ENCODE measurements around the gene DUSP8.

The DUSP8 gene

GRCh38 chr11:1553808-1554594 lies 18.1 kb downstream of the DUSP8 start:
- DNase-seq, result peak; percentile 67

GRCh38 chr11:1549338-1550330 lies 22.4 kb downstream of the DUSP8 start:
- peak; percentile 23 for DNase-seq

- peak; percentile 64 for DNase-seq
Observed at GRCh38 chr11:1548221-1549070, 23.6 kb downstream of the DUSP8 start.

- no peak for DNase-seq
Observed at GRCh38 chr11:1547467-1548098, 24.5 kb downstream of the DUSP8 start.

- peak; percentile 82 for DNase-seq
Observed at GRCh38 chr11:1546536-1547466, 25.3 kb downstream of the DUSP8 start.

- DNase-seq, result peak; percentile 80
Observed at GRCh38 chr11:1546077-1546535, 26.0 kb downstream of the DUSP8 start.

- DNase-seq, result no peak
Observed at GRCh38 chr11:1545432-1545831, 26.6 kb downstream of the DUSP8 start.

- DNase-seq, result no peak
Observed at GRCh38 chr11:1544536-1544935, 27.5 kb downstream of the DUSP8 start.

- no peak for DNase-seq
Observed at GRCh38 chr11:1543606-1544263, 28.3 kb downstream of the DUSP8 start.

- peak; percentile 93 for DNase-seq
Observed at GRCh38 chr11:1542267-1542666, 29.8 kb downstream of the DUSP8 start.

GRCh38 chr11:1541474-1542204 lies 30.4 kb downstream of the DUSP8 start:
- DNase-seq, result no peak

GRCh38 chr11:1540074-1540473 lies 32.0 kb downstream of the DUSP8 start:
- DNase-seq, result no peak

- no peak for DNase-seq
Observed at GRCh38 chr11:1538153-1538552, 33.9 kb downstream of the DUSP8 start.

GRCh38 chr11:1536065-1536843 lies 35.8 kb downstream of the DUSP8 start:
- no peak for DNase-seq

GRCh38 chr11:1534682-1535081 lies 37.4 kb downstream of the DUSP8 start:
- DNase-seq, result no peak

GRCh38 chr11:1534171-1534570 lies 37.9 kb downstream of the DUSP8 start:
- no peak for DNase-seq

- no peak for DNase-seq
Observed at GRCh38 chr11:1533342-1533725, 38.7 kb downstream of the DUSP8 start.

GRCh38 chr11:1532606-1533341 lies 39.3 kb downstream of the DUSP8 start:
- DNase-seq, result no peak
